KMS-11 (cell line): ENCODE results near the gene APOL6.

Experiments used
- H2AFZ ChIP-seq: fragments of 200-600 bp; sonication (generic); 2 replicates; pipeline ENCODE4 v1.6.1; 2016; ENCODE audit warnings: antibody characterized with exemption, mixed run types, low read depth
- H3K27ac ChIP-seq: fragments of 200-600 bp; sonication (generic); 2 replicates; pipeline ENCODE4 v1.6.1; 2016; ENCODE audit warnings: mild to moderate bottlenecking, mixed run types
- H3K27me3 ChIP-seq: fragments of 200-600 bp; sonication (generic); 2 replicates; pipeline ENCODE4 v1.6.1; 2017; ENCODE audit warnings: mild to moderate bottlenecking, low read depth, mixed run types, moderate library complexity; ENCODE audit not compliant: insufficient read depth
- H3K36me3 ChIP-seq: fragments of 200-600 bp; sonication (generic); 2 replicates; pipeline ENCODE4 v1.6.1; 2017; ENCODE audit warnings: mild to moderate bottlenecking, mixed run types; ENCODE audit not compliant: insufficient read depth
- H3K4me1 ChIP-seq: fragments of 200-600 bp; sonication (generic); 2 replicates; pipeline ENCODE4 v1.6.1; 2016; ENCODE audit warnings: mild to moderate bottlenecking, low read depth, mixed run types; ENCODE audit not compliant: poor library complexity, severe bottlenecking
- H3K4me2 ChIP-seq: fragments of 200-600 bp; sonication (generic); 2 replicates; pipeline ENCODE4 v1.7.0; 2016; ENCODE audit warnings: mild to moderate bottlenecking, mixed run types
- H3K4me3 ChIP-seq: fragments of 200-600 bp; sonication (generic); IDR thresholded peaks from 2 replicates; pipeline ENCODE4 v1.6.1; 2017; ENCODE audit warnings: low read depth, low read length, mixed read lengths; ENCODE audit not compliant: insufficient read depth
- H3K79me2 ChIP-seq: fragments of 200-600 bp; sonication (generic); 2 replicates; pipeline ENCODE4 v1.6.1; 2016; ENCODE audit warnings: low read depth, mixed run types; ENCODE audit not compliant: insufficient read depth
- H3K9ac ChIP-seq: fragments of 200-600 bp; sonication (generic); 2 replicates; pipeline ENCODE4 v1.6.1; 2016; ENCODE audit warnings: mild to moderate bottlenecking, mixed run types
- H4K20me1 ChIP-seq: fragments of 200-600 bp; sonication (generic); 2 replicates; pipeline ENCODE4 v1.6.1; 2016; ENCODE audit warnings: mild to moderate bottlenecking, mixed run types; ENCODE audit not compliant: insufficient read depth
- TF ChIP-seq, protein P1 (sequence below): fragments of 200-600 bp; sonication (generic); conservative IDR thresholded peaks from 2 replicates; pipeline ENCODE4 v1.6.1; 2017; ENCODE audit warnings: low read depth, mild to moderate bottlenecking, antibody characterized with exemption, low read length, moderate library complexity, mixed read lengths

Gene APOL6

GRCh38 chr22:35705141-35705540, 56.9 kb downstream of the APOL6 start:
- Histone ChIP-seq H3K4me2 (no peak overlapping the region), H4K20me1 (no peaks in the 10 kb centered on the region), H3K9ac (no peak overlapping the region), H3K36me3 (no peaks in the 10 kb centered on the region), H2AFZ (no peak overlapping the region), H3K27ac (no peak overlapping the region), H3K4me3 (no peak overlapping the region), H3K27me3 (no peaks in the 10 kb centered on the region), H3K4me1 (no peaks in the 10 kb centered on the region), H3K79me2 (no peaks in the 10 kb centered on the region)
- TF ChIP-seq, protein P1, sequence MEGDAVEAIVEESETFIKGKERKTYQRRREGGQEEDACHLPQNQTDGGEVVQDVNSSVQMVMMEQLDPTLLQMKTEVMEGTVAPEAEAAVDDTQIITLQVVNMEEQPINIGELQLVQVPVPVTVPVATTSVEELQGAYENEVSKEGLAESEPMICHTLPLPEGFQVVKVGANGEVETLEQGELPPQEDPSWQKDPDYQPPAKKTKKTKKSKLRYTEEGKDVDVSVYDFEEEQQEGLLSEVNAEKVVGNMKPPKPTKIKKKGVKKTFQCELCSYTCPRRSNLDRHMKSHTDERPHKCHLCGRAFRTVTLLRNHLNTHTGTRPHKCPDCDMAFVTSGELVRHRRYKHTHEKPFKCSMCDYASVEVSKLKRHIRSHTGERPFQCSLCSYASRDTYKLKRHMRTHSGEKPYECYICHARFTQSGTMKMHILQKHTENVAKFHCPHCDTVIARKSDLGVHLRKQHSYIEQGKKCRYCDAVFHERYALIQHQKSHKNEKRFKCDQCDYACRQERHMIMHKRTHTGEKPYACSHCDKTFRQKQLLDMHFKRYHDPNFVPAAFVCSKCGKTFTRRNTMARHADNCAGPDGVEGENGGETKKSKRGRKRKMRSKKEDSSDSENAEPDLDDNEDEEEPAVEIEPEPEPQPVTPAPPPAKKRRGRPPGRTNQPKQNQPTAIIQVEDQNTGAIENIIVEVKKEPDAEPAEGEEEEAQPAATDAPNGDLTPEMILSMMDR = no peak

GRCh38 chr22:35708453-35708852, 60.2 kb downstream of the APOL6 start:
- Histone ChIP-seq H4K20me1 (no peaks in the 10 kb centered on the region), H3K9ac (no peak overlapping the region), H3K79me2 (no peaks in the 10 kb centered on the region), H3K4me2 (no peak overlapping the region), H3K27ac (no peak overlapping the region), H3K36me3 (no peaks in the 10 kb centered on the region), H3K4me3 (no peak overlapping the region), H3K4me1 (no peaks in the 10 kb centered on the region), H3K27me3 (no peaks in the 10 kb centered on the region), H2AFZ (no peak overlapping the region)
- TF ChIP-seq, protein P1 = no peak

GRCh38 chr22:35708917-35709316, 60.7 kb downstream of the APOL6 start:
- H3K27ac ChIP-seq = no peak overlapping the region
- TF ChIP-seq, protein P1 = no peak
- no peaks in the 10 kb centered on the region for H3K27me3 ChIP-seq
- no peaks in the 10 kb centered on the region for H3K36me3 ChIP-seq
- H3K9ac ChIP-seq = no peak overlapping the region
- H3K4me2 ChIP-seq = no peak overlapping the region
- no peak overlapping the region for H2AFZ ChIP-seq
- H3K4me3 ChIP-seq = no peak overlapping the region
- no peaks in the 10 kb centered on the region for H4K20me1 ChIP-seq
- no peaks in the 10 kb centered on the region for H3K4me1 ChIP-seq
- no peaks in the 10 kb centered on the region for H3K79me2 ChIP-seq

DNA sequence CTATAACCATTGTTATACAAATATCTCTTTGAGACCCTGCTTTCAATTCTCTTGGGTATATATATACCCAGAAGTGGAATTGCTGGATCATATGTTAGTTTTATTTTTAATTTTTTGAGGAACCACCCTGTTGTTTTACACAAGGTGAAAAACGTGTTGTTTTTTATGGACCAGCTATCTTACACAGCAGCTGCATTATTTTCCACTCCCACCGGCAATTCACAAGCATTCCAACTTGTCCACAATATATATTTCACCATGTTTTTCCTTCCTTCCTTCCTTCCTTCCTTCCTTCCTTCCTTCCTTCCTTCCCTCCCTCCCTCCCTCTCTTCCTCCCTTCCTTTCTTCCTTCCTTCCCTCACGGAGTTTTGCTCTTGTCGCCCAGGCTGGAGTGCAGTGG, 63.1 kb downstream of the APOL6 start:
- H3K4me1 ChIP-seq = no peaks in the 10 kb centered on the region
- H4K20me1 ChIP-seq = no peaks in the 10 kb centered on the region
- TF ChIP-seq, protein P1 = no peak
- no peak overlapping the region for H2AFZ ChIP-seq
- H3K27ac ChIP-seq = no peak overlapping the region
- no peaks in the 10 kb centered on the region for H3K36me3 ChIP-seq
- H3K9ac ChIP-seq = no peak overlapping the region
- H3K4me3 ChIP-seq = no peak overlapping the region
- no peaks in the 10 kb centered on the region for H3K79me2 ChIP-seq
- no peak overlapping the region for H3K4me2 ChIP-seq
- no peaks in the 10 kb centered on the region for H3K27me3 ChIP-seq

GRCh38 chr22:35712672-35713071, 64.4 kb downstream of the APOL6 start:
- Histone ChIP-seq H3K79me2 (no peaks in the 10 kb centered on the region), H3K27ac (no peak overlapping the region), H2AFZ (no peak overlapping the region), H3K4me2 (no peak overlapping the region), H3K36me3 (no peaks in the 10 kb centered on the region), H3K4me1 (no peaks in the 10 kb centered on the region), H3K4me3 (no peak overlapping the region), H4K20me1 (no peaks in the 10 kb centered on the region), H3K9ac (no peak overlapping the region), H3K27me3 (no peaks in the 10 kb centered on the region)
- TF ChIP-seq, protein P1 = no peak
